ENCODE measurements around the gene NRL.

Gene NRL

GRCh38 chr14:24114532-24115421 lies at the start of gene NRL, which contains the start of gene DCAF11:
Gene NRL (minus strand): TSS chr14:24114949. CDS start chr14:24082848, 32,101 bp downstream.
Gene DCAF11 (plus strand): TSS chr14:24114777. CDS start chr14:24115595, 818 bp downstream.
- peak; percentile 99 for DNase-seq

- DNase-seq: no peak
Measured at GRCh38 chr14:24162093-24162492, 47.3 kb upstream of the NRL start.

DNA sequence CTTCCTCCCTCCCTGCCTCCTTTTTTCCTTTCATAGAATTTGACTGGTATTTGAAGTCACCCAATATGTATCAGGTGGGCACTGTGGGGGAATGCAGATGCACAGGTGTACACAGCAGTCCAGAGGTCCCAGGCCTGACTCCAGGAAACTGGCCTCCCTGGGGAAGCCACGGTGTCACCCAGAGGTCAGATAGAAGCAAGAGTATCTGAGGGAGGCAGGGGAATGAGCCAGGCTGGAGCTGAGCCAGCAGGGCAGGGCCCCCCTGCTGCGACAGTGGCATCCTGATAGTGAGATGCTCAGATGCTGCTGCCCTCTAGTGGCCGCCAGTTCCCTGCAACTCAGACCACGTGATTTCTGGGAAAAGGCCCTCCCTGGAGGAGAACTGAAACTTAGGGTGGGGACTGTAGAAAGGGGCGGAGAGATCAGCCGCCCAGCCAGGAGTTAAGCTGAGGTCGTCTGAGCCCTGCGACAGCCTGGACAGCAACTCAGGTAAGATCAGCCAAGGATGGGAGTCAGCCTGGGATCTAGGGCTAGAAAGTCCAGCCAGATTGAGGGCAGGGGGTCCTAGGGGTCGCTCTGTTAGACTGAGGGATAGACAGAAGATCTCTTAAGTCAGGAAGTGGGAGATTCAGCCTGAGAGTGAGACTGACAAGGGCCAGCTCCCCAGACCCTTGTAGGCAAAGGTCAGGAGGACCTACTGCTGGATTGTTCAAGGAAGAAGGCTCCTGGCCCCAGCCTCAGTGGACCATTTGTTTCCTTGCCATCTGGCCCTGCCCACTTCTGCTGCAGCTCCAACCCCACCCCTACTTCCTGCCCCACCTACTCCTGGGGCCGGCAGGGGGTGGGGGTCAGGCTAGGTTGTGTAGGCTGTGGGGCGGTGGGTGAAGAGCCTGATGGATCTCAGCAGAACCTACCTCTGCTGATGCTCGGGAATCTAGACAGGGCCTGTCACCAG lies 46.4 kb upstream of the NRL start, which contains the start of gene IRF9:
TSS of gene IRF9 (plus strand) at position 416 of the 955 bp plus-strand sequence. CDS start 880 bp downstream, outside the sequence.
- peak; percentile 98 for DNase-seq

GRCh38 chr14:24160499-24160849 lies 45.7 kb upstream of the NRL start:
- no peak for DNase-seq

DNA sequence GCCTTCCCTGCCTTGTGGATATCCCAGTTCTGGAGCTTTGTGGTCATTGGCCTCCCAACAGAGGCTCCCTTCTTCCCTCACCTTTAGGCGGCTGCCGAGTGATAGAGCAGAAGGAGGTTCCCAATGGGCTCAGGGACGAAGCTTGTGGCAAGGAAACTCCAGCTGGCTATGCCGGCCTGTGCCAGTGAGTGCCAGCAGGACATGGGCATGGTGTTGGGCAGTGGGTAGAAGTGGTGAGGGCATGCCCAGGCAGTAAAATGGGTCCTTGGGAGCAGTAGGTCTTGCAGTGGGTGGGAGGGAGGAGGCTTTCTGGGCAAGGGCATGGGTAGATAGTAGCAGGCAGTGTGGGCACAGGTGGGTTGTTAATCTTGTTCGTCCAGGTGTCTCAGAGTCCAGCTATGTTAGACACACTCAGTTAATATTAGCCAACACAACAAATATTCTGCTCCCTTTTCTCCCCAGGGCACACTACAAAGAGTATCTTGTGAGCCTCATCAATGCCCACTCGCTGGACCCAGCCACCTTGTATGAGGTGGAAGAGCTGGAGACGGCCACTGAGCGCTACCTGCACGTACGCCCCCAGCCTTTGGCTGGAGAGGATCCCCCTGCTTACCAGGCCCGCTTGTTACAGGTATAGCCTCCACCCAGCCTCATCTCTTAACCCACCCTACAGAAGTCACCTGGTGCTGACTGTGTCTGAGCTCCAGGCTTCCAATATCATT lies 45.2 kb upstream of the NRL start:
- DNase-seq: no peak

GRCh38 chr14:24157331-24157730 lies 42.6 kb upstream of the NRL start:
- no peak for DNase-seq

- DNase-seq: no peak
Measured at GRCh38 chr14:24156840-24157239, 42.1 kb upstream of the NRL start.

GRCh38 chr14:24155100-24155499 lies 40.4 kb upstream of the NRL start:
- DNase-seq: no peak

- DNase-seq: no peak
Measured at GRCh38 chr14:24151404-24152080, 36.8 kb upstream of the NRL start.

- DNase-seq: no peak
Measured at GRCh38 chr14:24150993-24151392, 36.2 kb upstream of the NRL start.

GRCh38 chr14:24150567-24150966 lies 35.8 kb upstream of the NRL start:
- no peak for DNase-seq

DNA sequence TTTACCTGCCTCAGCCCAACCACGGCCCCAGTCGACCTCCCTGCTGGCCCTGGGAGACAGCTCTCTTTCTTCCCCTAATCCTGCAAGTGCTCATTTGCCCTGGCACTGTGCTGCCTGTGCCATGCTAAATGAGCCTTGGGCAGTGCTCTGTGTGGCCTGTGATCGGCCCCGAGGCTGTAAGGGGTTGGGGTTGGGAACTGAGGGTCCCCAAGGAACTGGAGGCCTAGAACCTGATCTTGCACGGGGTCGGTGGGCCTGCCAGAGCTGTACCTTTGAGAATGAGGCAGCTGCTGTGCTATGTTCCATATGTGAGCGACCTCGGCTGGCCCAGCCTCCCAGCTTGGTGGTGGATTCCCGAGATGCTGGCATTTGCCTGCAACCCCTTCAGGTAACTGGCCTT lies 35.3 kb upstream of the NRL start:
- DNase-seq: no peak

DNA sequence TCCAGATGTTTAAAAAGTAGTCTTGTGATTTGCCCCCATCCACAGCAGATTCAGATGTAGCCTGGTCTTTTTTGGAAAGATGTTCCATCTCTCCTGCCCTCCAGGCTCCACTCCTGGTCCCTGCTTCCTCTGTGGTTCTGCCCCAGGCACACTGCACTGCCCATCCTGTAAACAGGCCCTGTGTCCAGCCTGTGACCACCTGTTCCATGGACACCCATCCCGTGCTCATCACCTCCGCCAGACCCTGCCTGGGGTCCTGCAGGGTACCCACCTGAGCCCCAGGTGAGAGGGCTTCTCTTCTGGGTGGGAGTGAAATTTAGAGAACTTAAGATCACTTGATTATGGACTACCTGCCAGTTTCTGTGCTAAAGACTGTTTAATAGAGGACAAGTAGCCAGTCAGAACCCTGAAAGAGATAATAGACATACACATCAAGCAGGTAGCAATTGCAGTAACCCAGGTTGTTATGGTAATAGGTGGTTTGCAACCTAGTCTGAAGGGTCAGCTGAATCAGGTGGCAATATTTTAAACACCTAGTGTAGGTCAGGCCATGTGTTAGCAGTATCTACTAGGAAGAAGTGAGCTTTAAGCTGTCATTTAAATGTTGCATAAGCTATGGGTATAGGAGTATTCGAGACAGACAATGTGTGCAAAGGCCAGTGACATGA lies 34.7 kb upstream of the NRL start:
- DNase-seq: no peak

- no peak for DNase-seq
Measured at GRCh38 chr14:24147761-24148428, 33.1 kb upstream of the NRL start.

GRCh38 chr14:24146978-24147760 lies 32.4 kb upstream of the NRL start, which contains the start of gene RNF31:
Gene RNF31 (plus strand): TSS chr14:24147498. CDS start chr14:24147699, 201 bp downstream.
- peak; percentile 97 for DNase-seq

DNA sequence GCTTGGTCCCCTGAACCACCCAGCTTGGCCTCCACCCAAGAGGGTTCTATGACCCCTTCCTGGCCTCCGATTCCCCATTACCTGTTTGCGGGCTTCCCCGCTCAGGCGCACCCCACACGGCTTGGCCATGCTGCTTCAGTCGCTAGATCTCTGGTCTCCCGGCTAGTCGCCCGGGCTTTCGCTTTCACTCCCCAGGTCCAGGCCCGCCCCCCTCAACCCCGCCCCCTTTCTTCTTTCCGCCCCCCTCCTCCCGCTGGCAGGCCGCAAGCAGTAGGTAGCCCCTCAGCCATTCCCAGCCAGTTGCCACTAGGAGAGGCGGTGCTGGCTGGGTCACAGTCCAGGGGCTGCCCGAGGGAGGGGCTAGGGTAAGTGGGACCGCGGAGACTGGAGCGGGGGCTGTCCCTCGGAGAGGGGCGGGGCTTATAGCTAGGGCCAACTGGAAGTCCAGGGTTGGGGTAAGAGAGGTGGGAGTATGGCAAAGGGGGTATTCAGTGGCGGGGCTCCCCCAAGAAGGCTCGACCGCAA lies 31.8 kb upstream of the NRL start, which contains the start of gene PSME2:
TSS of gene PSME2 (minus strand) at position 158 of the 525 bp plus-strand sequence. CDS start at position 129, 29 bp downstream.
- peak; percentile 89 for DNase-seq

DNA sequence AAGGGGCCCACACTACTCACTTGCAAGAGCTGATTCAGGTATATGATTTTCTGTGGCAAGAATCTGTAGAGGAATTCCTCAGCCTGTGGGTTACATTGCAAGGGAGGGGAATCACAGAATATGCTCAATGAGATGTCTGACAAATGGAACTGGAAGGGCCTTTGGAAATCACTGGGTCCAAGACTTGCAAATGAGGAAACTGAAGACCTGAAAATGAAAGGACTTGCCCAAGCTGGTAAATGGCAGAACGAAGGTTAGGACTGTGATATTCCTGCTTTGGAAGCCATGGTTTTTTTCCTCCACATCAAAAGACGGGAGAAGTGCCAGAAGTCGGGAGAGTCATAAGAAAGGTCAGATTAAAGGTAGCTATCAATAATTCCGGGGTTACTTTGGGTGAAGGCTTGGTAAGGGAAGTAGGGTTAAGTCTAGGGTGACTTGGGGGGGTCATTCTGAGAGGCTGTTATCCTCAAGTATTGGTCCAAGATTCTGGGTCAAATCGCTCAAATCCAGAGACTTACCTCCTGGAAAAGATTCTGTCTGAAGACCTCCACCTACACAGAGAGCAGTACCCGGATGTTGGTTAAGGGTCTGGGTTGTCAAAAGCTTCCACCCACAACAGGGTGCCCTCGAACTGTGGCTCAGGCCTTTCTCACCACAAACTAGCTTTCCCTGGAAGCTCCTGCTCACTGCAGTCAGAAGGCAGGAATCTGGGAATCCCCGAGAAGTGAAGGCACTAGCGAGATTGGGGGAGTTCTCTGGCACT lies 31.1 kb upstream of the NRL start:
- DNase-seq: no peak

DNA sequence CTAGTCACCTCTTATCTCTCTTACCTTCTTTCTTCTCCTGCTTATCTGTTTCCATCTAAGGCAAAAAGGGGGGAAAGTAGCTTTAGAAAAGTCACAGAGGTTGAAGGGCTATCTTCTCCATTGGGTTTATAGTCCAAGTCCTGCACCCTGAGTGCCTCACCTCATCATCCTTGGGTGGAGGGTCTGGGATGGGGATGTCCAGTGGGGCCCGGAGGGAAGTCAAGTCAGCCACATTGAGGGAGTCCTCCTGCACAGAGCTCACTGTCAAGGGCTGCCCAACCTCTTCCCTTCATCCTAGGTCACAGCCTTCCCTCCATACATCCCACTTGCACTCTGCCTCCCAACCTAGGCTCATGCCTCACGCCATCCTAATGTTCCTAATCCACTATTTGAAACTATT lies 30.5 kb upstream of the NRL start:
- DNase-seq: no peak

DNA sequence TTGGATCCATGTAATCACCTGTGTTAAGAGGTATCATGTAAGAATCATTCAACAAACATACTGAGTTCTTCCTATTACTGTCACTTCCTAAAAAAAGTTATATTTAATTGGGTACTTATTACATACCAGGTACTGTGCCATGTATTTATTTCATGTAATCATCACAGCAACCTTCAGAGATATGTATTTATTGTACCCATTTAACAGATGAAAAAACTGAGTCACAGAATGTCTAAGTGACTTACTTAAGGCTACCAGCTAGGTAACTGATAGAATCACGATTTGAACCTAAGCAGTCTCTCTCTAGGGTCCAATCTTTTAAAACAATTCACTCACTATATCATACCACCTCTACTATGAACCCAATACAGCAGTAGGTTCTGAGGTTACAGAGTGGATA lies 29.7 kb upstream of the NRL start:
- DNase-seq: no peak
